ENCODE measurements around the gene LCE1F. TPM values are rescaled to one million over a fixed set of nuclear protein-coding genes. Genes with fewer than 3 reads are reported as not detected.

Gene LCE1F
- total RNA-seq, 4 donors from 2014 or later: 34.2 to 121 (median 64.6) TPM

GRCh38 chr1:152759453-152760173 is 15.3 kb upstream of the LCE1F start:
- DNase-seq (ENCODE audit: low spot score in 2 of 2): peak in 1 of 2 donors; percentile 43
- 62 to 72% methylated on average over 7 to 8 of the region's 8 CpGs for WGBS, 2 donors
- intact Hi-C loops (cut with DNase I; ENCODE audit: low total_unique reads): no loop called here

DNA sequence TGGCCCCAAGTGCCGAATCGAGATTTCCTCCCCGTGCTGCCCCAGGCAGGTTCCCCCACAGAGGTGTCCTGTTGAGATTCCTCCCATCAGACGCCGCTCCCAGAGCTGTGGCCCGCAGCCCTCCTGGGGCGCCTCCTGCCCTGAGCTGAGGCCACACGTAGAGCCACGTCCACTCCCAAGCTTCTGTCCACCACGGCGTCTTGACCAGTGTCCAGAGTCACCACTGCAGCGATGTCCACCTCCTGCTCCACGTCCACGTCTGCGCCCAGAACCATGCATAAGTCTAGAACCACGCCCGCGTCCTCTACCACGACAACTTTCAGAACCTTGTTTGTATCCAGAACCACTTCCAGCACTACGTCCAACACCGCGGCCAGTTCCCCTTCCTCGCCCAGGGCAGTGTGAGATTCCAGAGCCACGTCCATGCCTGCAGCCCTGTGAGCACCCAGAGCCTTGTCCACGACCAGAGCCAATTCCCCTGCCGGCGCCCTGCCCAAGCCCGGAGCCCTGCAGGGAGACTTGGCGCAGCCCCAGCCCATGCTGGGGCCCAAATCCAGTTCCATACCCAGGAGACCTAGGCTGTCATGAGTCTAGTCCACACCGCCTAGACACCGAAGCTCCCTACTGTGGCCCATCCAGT is 14.3 kb upstream of the LCE1F start:
- TF ChIP-seq POLR2A (IDR thresholded peaks at IDR 0.05) (no peak), CTCF (IDR thresholded peaks at IDR 0.05) (no peak)
- no peak for DNase-seq (ENCODE audit: low spot score in 2 of 2)
- 80 to 85% methylated on average over 31 of the region's 31 CpGs for WGBS, 2 donors
- H3K4me3 ChIP-seq (ENCODE audit: low read depth, poor library complexity, severe bottlenecking): no peak overlapping the region
- intact Hi-C loops (cut with DNase I; ENCODE audit: low total_unique reads): no loop called here

More at GRCh38 chr1:152759453-152760173, 15.3 kb upstream of the LCE1F start:
- no peak for TF ChIP-seq POLR2A (IDR thresholded peaks at IDR 0.05)
- TF ChIP-seq CTCF (IDR thresholded peaks at IDR 0.05): no peak
- no peak overlapping the region for H3K4me3 ChIP-seq (ENCODE audit: low read depth, poor library complexity, severe bottlenecking)

DNA sequence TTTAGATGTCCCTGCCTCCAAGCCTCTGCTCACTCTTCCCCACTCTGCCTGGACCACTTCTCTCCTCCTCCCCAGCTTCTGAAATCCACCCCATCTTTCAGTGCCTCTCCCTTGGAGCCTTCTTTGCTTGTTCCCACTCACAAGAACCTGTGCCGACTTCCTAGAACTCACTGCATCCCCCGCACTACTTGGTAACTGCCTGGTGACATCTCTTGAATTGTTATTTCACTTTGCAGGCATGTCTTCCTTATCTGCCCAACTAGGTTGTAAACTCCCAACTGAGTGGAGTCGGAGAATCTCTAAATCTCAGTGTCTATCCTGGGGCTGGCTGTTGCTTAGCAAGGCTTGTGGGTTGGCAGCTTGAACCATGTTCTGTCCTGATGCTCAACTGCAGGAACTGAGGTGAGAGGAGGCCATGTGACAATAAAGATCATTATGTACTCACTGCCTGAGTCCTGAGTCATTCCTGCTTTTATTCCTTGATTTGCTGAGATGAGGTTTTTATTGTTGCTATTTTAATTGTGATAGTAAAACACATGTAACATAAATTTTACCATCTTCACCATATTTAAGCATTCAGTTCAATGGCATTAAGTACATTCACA is 13.2 kb upstream of the LCE1F start:
- 67 to 68% methylated on average over 3 of the region's 3 CpGs for WGBS, 2 donors
- no peak for DNase-seq (ENCODE audit: low spot score in 2 of 2)
- intact Hi-C loops (cut with DNase I; ENCODE audit: low total_unique reads): no loop called here
- TF ChIP-seq CTCF (IDR thresholded peaks at IDR 0.05) (no peak), POLR2A (IDR thresholded peaks at IDR 0.05) (no peak)
- H3K4me3 ChIP-seq (ENCODE audit: low read depth, poor library complexity, severe bottlenecking): no peak overlapping the region

- 55 to 56% methylated on average over 8 of the region's 8 CpGs for WGBS, 2 donors
- DNase-seq (ENCODE audit: low spot score in 2 of 2): no peak
- intact Hi-C loops (cut with DNase I; ENCODE audit: low total_unique reads): no loop called here
- TF ChIP-seq POLR2A (IDR thresholded peaks at IDR 0.05): no peak
- no peak for TF ChIP-seq CTCF (IDR thresholded peaks at IDR 0.05)
- H3K4me3 ChIP-seq (ENCODE audit: low read depth, poor library complexity, severe bottlenecking): no peak overlapping the region
Observed at GRCh38 chr1:152768847-152769533, 6.0 kb upstream of the LCE1F start.

DNA sequence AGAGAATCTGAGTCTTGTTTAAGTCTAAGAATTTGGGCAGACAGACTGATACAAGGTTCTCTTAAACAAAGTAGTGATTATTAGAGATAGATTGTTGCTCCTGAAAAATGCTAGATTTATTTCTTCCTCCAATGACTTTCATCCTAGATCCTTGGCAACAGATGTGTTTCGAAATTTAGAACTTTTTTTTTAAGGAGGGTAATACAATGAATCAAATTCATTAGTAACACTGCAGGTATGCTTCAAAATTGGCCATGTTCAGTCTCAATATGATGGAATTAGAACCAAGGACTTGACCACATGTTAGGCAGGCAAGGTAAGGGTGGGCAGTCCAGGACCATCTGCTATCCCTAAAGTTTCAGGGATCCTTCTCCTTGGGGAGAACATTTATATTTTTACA is 4.5 kb upstream of the LCE1F start:
- DNase-seq (ENCODE audit: low spot score in 2 of 2): no peak
- H3K4me3 ChIP-seq (ENCODE audit: low read depth, poor library complexity, severe bottlenecking): no peak overlapping the region
- WGBS, 2 donors: 55 to 63% methylated on average over 1 of the region's 1 CpG
- intact Hi-C loops (cut with DNase I; ENCODE audit: low total_unique reads): no loop called here
- TF ChIP-seq CTCF (IDR thresholded peaks at IDR 0.05): no peak
